Endothelial cell of umbilical vein (primary cell): ENCODE data around the gene XIRP1. TPM values are rescaled to one million over a fixed set of nuclear protein-coding genes. Genes with fewer than 3 reads are reported as not detected.

Experiments
- BruUV-seq: library from RNA; stranded (reverse); fragments of 400-500 nt; replicated peaks from 2 replicates; lab custom pipeline; 2021; lab: Mats Ljungman, UMichigan
- CTCF ChIA-PET: fragments of 300-600, 350-600 bp; sonication (Branson Sonifier 250); formaldehyde crosslinking; loops from one replicate; lab custom pipeline; 2021; ENCODE audit warnings: antibody characterized with exemption, inconsistent platforms; lab: Charles Lee
- POLR2A ChIA-PET: fragments of 300-600, 350-600 bp; sonication (Branson Sonifier 250); formaldehyde crosslinking; loops from one replicate; lab custom pipeline; 2021; ENCODE audit warnings: antibody characterized with exemption, inconsistent platforms; lab: Charles Lee
- DNase-seq: peaks from one replicate; pipeline ENCODE4 v3.0.0-alpha.2; 2011; ENCODE audit warnings: low read depth, low spot score
- FAIRE-seq: peaks from 2 replicates; lab custom pipeline; 2011; peaks lifted over from hg19 to GRCh38; lab: Jason Lieb, UNC
- H2AFZ ChIP-seq: 2 replicates; pipeline ENCODE4 v1.6.0; 2012; ENCODE audit warnings: low read depth, low read length, control low read depth, inconsistent platforms
- H3K27ac ChIP-seq: 2 replicates; pipeline ENCODE4 v1.5.1; 2011; ENCODE audit warnings: low read depth, mild to moderate bottlenecking, control low read depth, low read length, moderate library complexity; ENCODE audit not compliant: insufficient read depth
- H3K27me3 ChIP-seq, 2 experiments: 2 replicates each; pipeline versions ENCODE4 v1.6.0 to v1.6.1; 2011; ENCODE audit warnings: low read length in 2 of 2, mixed read lengths in 1 of 2; ENCODE audit not compliant: control insufficient read depth in 2 of 2, insufficient read depth in 2 of 2
- H3K36me3 ChIP-seq, 2 experiments: 2 replicates in 1 of 2; 3 replicates in 1 of 2; pipeline ENCODE4 v1.5.1; 2011; ENCODE audit warnings: low read length in 2 of 2, mild to moderate bottlenecking in 1 of 2, moderate library complexity in 1 of 2; ENCODE audit not compliant: control insufficient read depth in 2 of 2, insufficient read depth in 2 of 2; ENCODE audit errors: extremely low read depth in 1 of 2
- H3K4me1 ChIP-seq: 3 replicates; pipeline ENCODE4 v1.5.1; 2011; ENCODE audit warnings: mild to moderate bottlenecking, low read length; ENCODE audit not compliant: control insufficient read depth, insufficient read depth; ENCODE audit errors: extremely low read depth
- H3K4me2 ChIP-seq: 2 replicates; pipeline ENCODE4 v1.6.1; 2011; ENCODE audit warnings: low read length, control low read depth, mixed read lengths; ENCODE audit not compliant: insufficient read depth
- H3K4me3 ChIP-seq, 3 experiments: fragments of 200-600 bp in 1 of 3; sonication (generic), shearing (Covaris generic) in 1 of 3; replicated peaks in 1 of 3; 2 replicates each; pipeline ENCODE4 v1.5.1; 2011 to 2016; ENCODE audit warnings: control low read depth in 3 of 3, low read length in 3 of 3, mild to moderate bottlenecking in 2 of 3, inconsistent platforms in 1 of 3, low read depth in 1 of 3, moderate library complexity in 1 of 3; ENCODE audit not compliant: insufficient read depth in 1 of 3
- H3K79me2 ChIP-seq: 2 replicates; pipeline ENCODE4 v1.6.0; 2012; ENCODE audit warnings: low read length, inconsistent platforms; ENCODE audit not compliant: control insufficient read depth, insufficient read depth
- H3K9ac ChIP-seq: replicated peaks from 2 replicates; pipeline ENCODE3; 2011; ENCODE audit warnings: low read length, control low read depth; ENCODE audit not compliant: insufficient read depth; ENCODE audit errors: extremely low read depth
- H3K9me1 ChIP-seq: replicated peaks from 3 replicates; pipeline ENCODE4 v1.6.0; 2011; ENCODE audit warnings: mild to moderate bottlenecking, low read length; ENCODE audit not compliant: control insufficient read depth, insufficient read depth; ENCODE audit errors: extremely low read depth
- H3K9me3 ChIP-seq: replicated peaks from 2 replicates; pipeline ENCODE4 v1.5.1; 2012; ENCODE audit warnings: low read length, inconsistent platforms; ENCODE audit not compliant: control insufficient read depth, insufficient read depth
- H4K20me1 ChIP-seq: replicated peaks from 2 replicates; pipeline ENCODE3; 2011; ENCODE audit warnings: mild to moderate bottlenecking, low read length; ENCODE audit not compliant: control insufficient read depth, insufficient read depth; ENCODE audit errors: extremely low read depth
- CTCF ChIP-seq, 2 donors: IDR thresholded peaks; 1 replicate in 1 of 2; 2 replicates in 1 of 2; pipeline ENCODE4 v1.5.1; 2011; ENCODE audit warnings: low read length in 2 of 2, mild to moderate bottlenecking in 2 of 2, moderate library complexity in 2 of 2, control low read depth in 1 of 2, inconsistent platforms in 1 of 2, low read depth in 1 of 2; ENCODE audit not compliant: insufficient read depth in 1 of 2; ENCODE audit errors: extremely low read depth in 1 of 2
- EZH2 ChIP-seq: IDR thresholded peaks from 2 replicates; pipeline ENCODE4 v1.6.1; 2012; ENCODE audit warnings: borderline replicate concordance, low read depth, mild to moderate bottlenecking, moderate library complexity, low read length, inconsistent platforms; ENCODE audit not compliant: severe bottlenecking
- FOS ChIP-seq: IDR thresholded peaks from 2 replicates; pipeline ENCODE4 v1.6.1; 2011; ENCODE audit warnings: mild to moderate bottlenecking, low read length, moderate library complexity, borderline replicate concordance; ENCODE audit not compliant: insufficient read depth
- GATA2 ChIP-seq: IDR thresholded peaks from 2 replicates; pipeline ENCODE4 v1.7.0; 2011; ENCODE audit warnings: low read depth, mild to moderate bottlenecking, moderate library complexity, mixed read lengths, low read length; ENCODE audit not compliant: insufficient read length, insufficient read depth
- JUN ChIP-seq: IDR thresholded peaks from 2 replicates; pipeline ENCODE4 v1.6.1; 2011; ENCODE audit warnings: borderline replicate concordance, low read depth; ENCODE audit not compliant: insufficient read length, insufficient read depth
- MAX ChIP-seq: IDR thresholded peaks from 2 replicates; pipeline ENCODE4 v1.6.1; 2011; ENCODE audit not compliant: insufficient read depth, insufficient read length
- MYC ChIP-seq: IDR thresholded peaks from one replicate; pipeline ENCODE4 v1.6.1; 2011; ENCODE audit warnings: mild to moderate bottlenecking, low read depth, low read length
- POLR2A ChIP-seq: IDR thresholded peaks from 2 replicates; pipeline ENCODE4 v1.6.1; 2012; ENCODE audit warnings: low read depth, mild to moderate bottlenecking, control low read depth, low read length
- POLR2AphosphoS5 ChIP-seq: IDR thresholded peaks from 2 replicates; pipeline ENCODE4 v1.6.1; 2012; ENCODE audit warnings: low read depth, mild to moderate bottlenecking, control low read depth, low read length, moderate library complexity; ENCODE audit not compliant: insufficient read depth
- dilution Hi-C: fragments of 300-500 bp; cut with MboI; formaldehyde crosslinking; loops from one replicate; pipeline ENCODE4 v1.15.0; 2019; ENCODE audit warnings: low sequenced_read_pairs; ENCODE audit not compliant: extremely low pct_ligation_motif_present
- intact Hi-C: fragments of 100-400 bp; cut with micrococcal nuclease; formaldehyde crosslinking; loops from one replicate; pipeline ENCODE4 v1.10.0; 2022
- polyA plus RNA-seq, 4 experiments: library from polyadenylated mRNA; depleted of rRNA in 3 of 4; stranded (reverse) in 3 of 4; unstranded in 1 of 4; fragments of >200 nt; gene quantifications; 2 replicates each; pipeline versions ENCODE4 v1.2.1 to v1.2.3, GENCODE V29; 2011 to 2012; ENCODE audit warnings: missing spikeins in 1 of 4
- total RNA-seq: library from RNA; stranded (reverse); gene quantifications from 2 replicates; pipeline ENCODE4 v1.2.3, GENCODE V29; 2021

The XIRP1 gene
- total and polyA plus RNA-seq, 2 donors (not counting 3 experiments of a cell fraction or from before 2014, with no cell fraction given): not detected

GRCh38 chr3:39165518-39165917, 26.9 kb downstream of the XIRP1 start:
- H3K79me2 ChIP-seq: no peaks in the 10 kb centered on the region
- H3K27ac ChIP-seq: peak overlapping the region; percentile 19
- no peaks in the 10 kb centered on the region for H3K9me3 ChIP-seq

More at GRCh38 chr3:39165518-39165917, 26.9 kb downstream of the XIRP1 start:
- Histone ChIP-seq H3K27me3 (no peaks in the 10 kb centered on the region), H3K4me1 (peaks cover 29% of the 10 kb centered on the region), H3K9me1 (no peaks in the 10 kb centered on the region), H3K4me2 (no peak overlapping the region), H3K36me3 (no peaks in the 10 kb centered on the region), H3K9ac (no peak overlapping the region), H4K20me1 (no peaks in the 10 kb centered on the region), H2AFZ (no peak overlapping the region), H3K4me3 (no peak overlapping the region)
- ChIA-PET CTCF (interaction anchor here (0.9 to 4.2 kb wide), 10 partner anchors 9 to 166 kb away, joined by 3 to 36 read pairs (median 4); no protein-coding TSS in a partner anchor), POLR2A (interaction anchor here (1.3 to 2.1 kb wide), 2 partner anchors 12 to 14 kb away, joined by 6 to 7 read pairs; no protein-coding TSS in a partner anchor)
- dilution Hi-C loops (no loop called here), intact Hi-C loops (no loop called here)
- peak; percentile 11 for DNase-seq
- BruUV-seq: TSS peak; percentile 67
- TF ChIP-seq MAX (no peak), EZH2 (no peak), MYC (no peak), POLR2A (no peak), POLR2AphosphoS5 (no peak), JUN (no peak), FOS (no peak), GATA2 (no peak), CTCF (IDR thresholded peaks at IDR 0.05; ENCODE audit: extremely low read depth in 1 of 2, insufficient read depth in 1 of 2, low read depth in 1 of 2, low read length in 2 of 2) (no peak)
- no peak for FAIRE-seq
